Fibroblast of the aortic adventitia (primary cell): ENCODE results near the gene UBL3. TPM values are rescaled to one million over a fixed set of nuclear protein-coding genes. Genes with fewer than 3 reads are reported as not detected.

Experiments
- DNase-seq: peaks from one replicate; pipeline ENCODE4 v3.0.0-alpha.2; 2010; ENCODE audit warnings: low read depth
- H3K4me3 ChIP-seq: 2 replicates; pipeline ENCODE4 v1.5.1; 2011; ENCODE audit warnings: low read depth, mild to moderate bottlenecking, control low read depth, low read length, moderate library complexity
- CTCF ChIP-seq: IDR thresholded peaks from 2 replicates; pipeline ENCODE4 v1.5.1; 2011; ENCODE audit warnings: mild to moderate bottlenecking, low read length, control low read depth, inconsistent platforms; ENCODE audit not compliant: insufficient read depth
- total RNA-seq: library from RNA; depleted of rRNA; stranded (reverse); fragments of >200 nt; gene quantifications from 2 replicates; pipeline ENCODE4 v1.2.3, GENCODE V29; 2012; ENCODE audit warnings: low replicate concordance

Gene UBL3
- total RNA-seq, 1 donor, result 57.7 TPM

- DNase-seq, result no peak
- no peak for TF ChIP-seq CTCF
Measured at GRCh38 chr13:29800687-29801086, 49.7 kb downstream of the UBL3 start.

GRCh38 chr13:29799041-29799440 lies 51.4 kb downstream of the UBL3 start:
- no peak for TF ChIP-seq CTCF
- DNase-seq, result no peak

More at GRCh38 chr13:29800687-29801086, 49.7 kb downstream of the UBL3 start:
- H3K4me3 ChIP-seq, result no peak overlapping the region

GRCh38 chr13:29791997-29792780 lies 58.2 kb downstream of the UBL3 start:
- TF ChIP-seq CTCF, result no peak
- H3K4me3 ChIP-seq, result no peak overlapping the region
- no peak for DNase-seq

More at GRCh38 chr13:29799041-29799440, 51.4 kb downstream of the UBL3 start:
- no peak overlapping the region for H3K4me3 ChIP-seq

- no peak for TF ChIP-seq CTCF
- no peak overlapping the region for H3K4me3 ChIP-seq
- no peak for DNase-seq
Measured at GRCh38 chr13:29791508-29791907, 58.9 kb downstream of the UBL3 start.

GRCh38 chr13:29786698-29787097 lies 63.7 kb downstream of the UBL3 start:
- H3K4me3 ChIP-seq, result no peak overlapping the region
- no peak for DNase-seq
- no peak for TF ChIP-seq CTCF

GRCh38 chr13:29785978-29786377 lies 64.4 kb downstream of the UBL3 start:
- no peak overlapping the region for H3K4me3 ChIP-seq
- TF ChIP-seq CTCF, result no peak
- DNase-seq, result no peak
